ENCODE measurements around the gene LRRC4B. TPM values are rescaled to one million over a fixed set of nuclear protein-coding genes. Genes with fewer than 3 reads are reported as not detected.

LRRC4B gene
- total and polyA plus RNA-seq, 2 of the 13 experiments (the other 11 are each of a cell fraction or from before 2014, with no cell fraction given) = not detected

- intact Hi-C loops (cut with micrococcal nuclease; ENCODE audit: unreplicated experiment) = no loop called here
- WGBS (ENCODE audit: low lambda C conversion rate) = 73% methylated on average over 42 of the region's 56 CpGs
- CTCF ChIA-PET (ENCODE audit: low intra/inter-chr PET ratio, low total read pairs) = no interaction called here
- peak; percentile 31 for DNase-seq (ENCODE audit: low spot score)
- BruUV-seq (replicated peaks) = no TSS peak
- Histone ChIP-seq H3K9ac (ENCODE audit: insufficient read depth, low read depth, low read length) (no peak overlapping the region), H3K4me1 (ENCODE audit: insufficient read depth, low read length) (no peaks in the 10 kb centered on the region), H3K4me2 (ENCODE audit: low read depth, low read length) (no peak overlapping the region), H3K36me3 (replicated peaks in 1 of 2; ENCODE audit: control insufficient read depth in 1 of 2, insufficient read depth in 2 of 2, low read length in 2 of 2) (no peaks in the 10 kb centered on the region), H3K27me3 (ENCODE audit: control insufficient read depth in 1 of 2, insufficient read depth in 2 of 2, low read length in 2 of 2) (no peaks in the 10 kb centered on the region), H3K27ac (ENCODE audit: extremely low read length, insufficient read depth, low read length) (no peak overlapping the region), H2AFZ (ENCODE audit: low read length) (no peak overlapping the region), H3K4me3 (replicated peaks in 1 of 3; ENCODE audit: insufficient read depth in 1 of 3, low read depth in 2 of 3, low read length in 3 of 3) (no peak overlapping the region), H3K9me3 (ENCODE audit: low read length) (no peaks in the 10 kb centered on the region), H3K79me2 (ENCODE audit: insufficient read depth, low read length) (no peaks in the 10 kb centered on the region), H4K20me1 (ENCODE audit: insufficient read depth, low read length) (no peaks in the 10 kb centered on the region)
- in situ Hi-C loops (cut with HindIII; ENCODE audit: extremely low pct_ligation_motif_present, low pct_unique_long_range_greater_than_20kb) = loop anchor here (10.0 kb wide), 1 partner anchor 177 kb away; no protein-coding TSS in a partner anchor
- peak; percentile 67 for ATAC-seq
- POLR2A ChIA-PET = no interaction called here
- no peak for FAIRE-seq
- TF ChIP-seq ZNF44 (CRISPR knock-in tag; IDR thresholded peaks at IDR 0.05) = no peak
- TF ChIP-seq FOXO1 (CRISPR knock-in tag; IDR thresholded peaks at IDR 0.05) = no peak
- no peak for TF ChIP-seq BRCA1 (CRISPR knock-in tag; IDR thresholded peaks at IDR 0.05)
- TF ChIP-seq SALL1 (CRISPR knock-in tag; IDR thresholded peaks at IDR 0.05) = no peak
- TF ChIP-seq, protein P1, sequence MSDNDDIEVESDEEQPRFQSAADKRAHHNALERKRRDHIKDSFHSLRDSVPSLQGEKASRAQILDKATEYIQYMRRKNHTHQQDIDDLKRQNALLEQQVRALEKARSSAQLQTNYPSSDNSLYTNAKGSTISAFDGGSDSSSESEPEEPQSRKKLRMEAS (IDR thresholded peaks at IDR 0.05) = no peak
- no peak for TF ChIP-seq TAF1 (CRISPR knock-in tag; IDR thresholded peaks at IDR 0.05)
- no peak for TF ChIP-seq IRF2 (CRISPR knock-in tag; IDR thresholded peaks at IDR 0.05)
- TF ChIP-seq SOX6 (IDR thresholded peaks at IDR 0.05) = no peak
- TF ChIP-seq SOX6 (CRISPR knock-in tag; IDR thresholded peaks at IDR 0.05) = no peak
- TF ChIP-seq ZNF577 (CRISPR knock-in tag; IDR thresholded peaks at IDR 0.05; ENCODE audit: borderline replicate concordance, low read depth) = no peak
- no peak for TF ChIP-seq KLF9 (CRISPR knock-in tag; IDR thresholded peaks at IDR 0.05; ENCODE audit: low read depth)
- peak; percentile 98 for TF ChIP-seq RFXANK (CRISPR knock-in tag; IDR thresholded peaks at IDR 0.05)
- no peak for TF ChIP-seq ZNF614 (CRISPR knock-in tag; IDR thresholded peaks at IDR 0.05; ENCODE audit: borderline replicate concordance)
- TF ChIP-seq NFRKB (IDR thresholded peaks at IDR 0.05) = no peak
- no peak for TF ChIP-seq ASH2L (IDR thresholded peaks at IDR 0.05; ENCODE audit: insufficient read length, low read depth, low read length)
- no peak for TF ChIP-seq YY1 (IDR thresholded peaks at IDR 0.05; ENCODE audit: insufficient read depth, insufficient replicate concordance, low read depth, low read length)
- TF ChIP-seq, protein P2, sequence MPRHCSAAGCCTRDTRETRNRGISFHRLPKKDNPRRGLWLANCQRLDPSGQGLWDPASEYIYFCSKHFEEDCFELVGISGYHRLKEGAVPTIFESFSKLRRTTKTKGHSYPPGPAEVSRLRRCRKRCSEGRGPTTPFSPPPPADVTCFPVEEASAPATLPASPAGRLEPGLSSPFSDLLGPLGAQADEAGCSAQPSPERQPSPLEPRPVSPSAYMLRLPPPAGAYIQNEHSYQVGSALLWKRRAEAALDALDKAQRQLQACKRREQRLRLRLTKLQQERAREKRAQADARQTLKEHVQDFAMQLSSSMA (CRISPR knock-in tag; IDR thresholded peaks at IDR 0.05) = no peak
- TF ChIP-seq CREM (IDR thresholded peaks at IDR 0.05) = peak; percentile 43; the same call in 1 of the 2 replicates
- no peak for TF ChIP-seq CREM (CRISPR knock-in tag; IDR thresholded peaks at IDR 0.05)
- no peak for TF ChIP-seq ZFP1 (CRISPR knock-in tag; IDR thresholded peaks at IDR 0.05)
- no peak for TF ChIP-seq SP4 (CRISPR knock-in tag; IDR thresholded peaks at IDR 0.05)
- peak; percentile 89 for TF ChIP-seq ATF7 (IDR thresholded peaks at IDR 0.05)
- TF ChIP-seq ATF7 (CRISPR knock-in tag; IDR thresholded peaks at IDR 0.05) = no peak
- TF ChIP-seq, protein P3, sequence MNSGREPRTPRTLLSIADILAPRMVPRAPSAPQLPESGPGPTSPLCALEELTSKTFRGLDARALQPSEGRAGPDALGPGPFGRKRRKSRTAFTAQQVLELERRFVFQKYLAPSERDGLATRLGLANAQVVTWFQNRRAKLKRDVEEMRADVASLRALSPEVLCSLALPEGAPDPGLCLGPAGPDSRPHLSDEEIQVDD (CRISPR knock-in tag; IDR thresholded peaks at IDR 0.05; ENCODE audit: borderline replicate concordance) = no peak
- TF ChIP-seq CTCF (CRISPR knock-in tag; IDR thresholded peaks at IDR 0.05) = peak; percentile 62
- TF ChIP-seq MATR3 (CRISPR knock-in tag; IDR thresholded peaks at IDR 0.05) = no peak
Observed at GRCh38 chr19:50607874-50608785, 39.9 kb upstream of the LRRC4B start.

Measured in HepG2 (cell line).